Measurements from ENCODE around the gene TMEM95.

TMEM95 gene

GRCh38 chr17:7355053-7355452, at the start of gene TMEM95:
Gene TMEM95, plus strand, starts transcription at chr17:7355156. Its CDS starts 49 bp downstream, at chr17:7355205.
- DNase-seq: peak; percentile 76

DNA sequence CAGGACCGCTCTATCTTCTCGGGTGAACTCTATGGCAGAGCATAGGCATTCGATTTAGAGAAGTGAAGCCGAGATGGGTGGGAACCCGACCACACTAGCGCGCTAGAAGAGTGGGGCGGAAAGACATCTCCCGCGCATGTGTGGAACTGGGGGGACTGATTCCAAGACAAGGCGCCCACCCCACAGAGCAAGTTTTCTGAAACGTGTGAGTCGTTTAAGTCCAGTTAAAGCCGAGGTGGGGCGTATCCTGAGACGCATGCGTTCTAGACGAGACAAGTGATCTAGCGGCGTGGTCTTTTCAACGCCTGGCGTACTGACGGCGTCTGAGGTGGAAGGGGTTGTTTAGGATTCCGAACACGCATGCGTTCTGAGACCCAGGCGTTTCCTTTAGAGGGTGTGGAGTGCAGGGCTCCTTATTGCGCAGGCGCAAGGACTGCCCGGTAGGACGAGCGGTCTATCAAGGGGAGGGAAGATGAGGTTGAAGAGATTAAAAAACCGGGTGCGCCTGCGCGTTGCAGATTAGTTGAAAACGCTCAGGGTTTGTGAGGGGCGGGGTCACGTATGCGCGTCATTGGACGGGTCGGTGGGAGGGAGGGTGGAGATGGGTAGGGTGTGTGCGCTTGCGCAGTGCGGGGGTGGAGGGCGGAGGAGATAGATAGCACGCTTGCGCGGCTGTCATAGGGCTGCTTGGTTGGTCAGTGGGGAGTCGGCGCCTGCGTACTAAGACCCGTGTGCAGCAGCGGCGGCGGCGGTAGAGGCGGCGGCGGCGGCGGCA, 47.9 kb upstream of the TMEM95 start, which contains the start of gene EIF5A:
Gene EIF5A, plus strand, starts transcription at position 718 of the 775 bp plus-strand sequence. CDS start 2,008 bp downstream, outside the sequence.
- DNase-seq: peak; percentile 100

DNA sequence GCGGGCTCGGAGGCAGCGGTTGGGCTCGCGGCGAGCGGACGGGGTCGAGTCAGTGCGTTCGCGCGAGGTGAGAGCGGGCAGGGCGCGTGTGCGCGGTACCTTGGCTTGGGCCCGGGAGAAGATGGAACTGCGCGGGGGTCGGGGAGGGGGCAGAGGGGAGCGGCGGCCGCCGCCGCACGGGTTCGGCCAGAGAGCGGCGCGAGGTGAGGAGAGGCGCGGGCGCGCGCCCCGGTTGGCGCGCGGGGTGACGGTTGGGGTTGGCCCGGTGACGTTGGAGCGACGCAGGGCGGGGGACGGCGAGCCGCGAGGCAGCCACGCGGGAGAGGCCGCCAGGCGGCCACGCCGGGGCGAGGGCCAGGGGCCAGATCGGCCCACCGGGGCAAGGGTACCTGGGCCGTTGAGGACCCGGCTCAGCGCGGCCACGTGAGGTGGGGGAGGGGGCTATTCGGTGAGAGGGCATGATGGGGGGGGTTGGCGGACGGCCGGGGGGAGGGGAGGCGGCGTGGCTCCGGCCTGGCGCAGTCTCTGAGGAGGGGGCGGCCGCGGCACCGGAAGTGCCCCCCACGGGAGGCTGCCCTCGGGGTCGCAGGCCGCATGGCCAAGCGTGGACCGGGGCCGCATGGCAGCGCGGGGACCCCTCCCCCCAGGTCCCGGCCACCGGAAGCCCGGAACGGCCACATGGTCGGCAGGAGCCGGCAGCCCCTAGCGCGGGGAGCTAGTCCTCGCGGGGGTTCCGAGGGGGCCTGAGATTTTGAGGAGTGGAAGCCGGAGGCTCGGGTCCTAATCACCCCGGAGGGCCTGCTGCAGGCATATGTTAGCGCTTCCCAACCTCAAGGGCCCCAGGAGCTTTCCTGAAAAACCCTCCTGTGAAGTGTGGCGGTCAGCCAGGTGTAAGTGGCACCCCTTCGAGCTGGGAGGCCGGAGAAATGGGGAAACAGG, 47.0 kb upstream of the TMEM95 start:
- peak; percentile 69 for DNase-seq

GRCh38 chr17:7308625-7309433, 46.1 kb upstream of the TMEM95 start:
- DNase-seq: peak; percentile 93

DNA sequence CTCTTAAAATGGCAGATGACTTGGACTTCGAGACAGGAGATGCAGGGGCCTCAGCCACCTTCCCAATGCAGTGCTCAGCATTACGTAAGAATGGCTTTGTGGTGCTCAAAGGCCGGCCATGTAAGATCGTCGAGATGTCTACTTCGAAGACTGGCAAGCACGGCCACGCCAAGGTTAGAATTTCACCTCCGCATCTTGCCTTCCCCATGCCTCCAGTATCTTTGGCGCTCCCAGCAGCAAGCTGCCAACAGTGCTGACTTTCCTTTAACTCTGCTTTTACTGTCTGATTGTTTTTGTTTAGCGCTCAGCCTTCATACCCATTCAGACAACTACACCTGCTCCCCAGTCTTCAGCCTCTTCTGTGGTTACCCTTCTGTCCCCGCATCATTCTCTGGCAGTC, 45.3 kb upstream of the TMEM95 start:
- no peak for DNase-seq

GRCh38 chr17:7311110-7311705, 43.7 kb upstream of the TMEM95 start:
- no peak for DNase-seq

GRCh38 chr17:7312432-7313087, 42.4 kb upstream of the TMEM95 start:
- no peak for DNase-seq

GRCh38 chr17:7313088-7313889, 41.7 kb upstream of the TMEM95 start:
- DNase-seq: peak; percentile 60

- peak; percentile 62 for DNase-seq
These were observed 40.9 kb upstream of the TMEM95 start for GRCh38 chr17:7313890-7314718.

DNA sequence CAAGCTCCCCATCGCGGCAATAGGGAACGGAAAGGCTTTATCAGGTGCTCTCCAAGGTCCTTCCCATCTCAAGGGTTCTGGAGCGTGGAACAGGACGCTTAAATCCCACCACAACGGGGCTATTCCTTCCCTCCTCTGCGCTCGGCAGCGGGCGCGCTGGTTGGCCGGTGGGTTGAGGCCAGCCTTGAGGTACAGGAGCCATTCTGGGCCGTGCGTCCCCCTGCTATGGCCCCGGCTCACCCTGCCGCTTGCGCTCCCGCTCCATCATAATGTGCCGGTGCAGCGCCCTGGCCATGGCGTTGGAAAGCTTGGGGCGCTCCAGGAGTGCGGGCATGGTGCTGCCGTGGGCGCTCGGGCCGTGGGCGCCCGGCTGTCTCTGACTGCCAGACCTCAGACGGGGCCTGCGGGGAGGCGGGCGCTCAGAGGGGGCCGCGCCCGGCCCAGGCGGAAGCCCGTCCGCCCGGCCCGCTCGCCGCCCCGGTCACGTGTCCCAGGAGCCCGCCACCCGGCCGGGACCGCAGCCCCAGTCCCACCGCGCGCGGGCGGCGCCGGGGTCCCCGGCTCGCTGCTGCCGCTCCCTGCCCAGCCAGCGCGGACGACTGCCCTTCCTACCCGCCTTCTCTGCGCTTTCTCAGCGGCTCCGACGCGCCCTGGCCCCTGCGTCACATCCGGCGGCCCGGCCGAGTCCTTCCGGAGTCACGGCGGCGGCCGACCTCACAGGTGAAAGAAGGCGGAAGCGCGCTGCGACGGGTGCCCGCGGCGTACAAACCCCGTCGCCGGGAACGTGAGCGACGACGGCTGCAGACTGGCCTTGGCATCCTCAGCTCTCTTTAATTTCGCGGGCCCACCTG, 40.0 kb upstream of the TMEM95 start, which contains the start of gene GPS2:
Gene GPS2, minus strand, starts transcription at position 642 of the 851 bp plus-strand sequence. Its CDS starts 308 bp downstream, at position 334.
- DNase-seq: peak; percentile 95

- no peak for DNase-seq
These were observed 39.3 kb upstream of the TMEM95 start for GRCh38 chr17:7315570-7316235.

DNA sequence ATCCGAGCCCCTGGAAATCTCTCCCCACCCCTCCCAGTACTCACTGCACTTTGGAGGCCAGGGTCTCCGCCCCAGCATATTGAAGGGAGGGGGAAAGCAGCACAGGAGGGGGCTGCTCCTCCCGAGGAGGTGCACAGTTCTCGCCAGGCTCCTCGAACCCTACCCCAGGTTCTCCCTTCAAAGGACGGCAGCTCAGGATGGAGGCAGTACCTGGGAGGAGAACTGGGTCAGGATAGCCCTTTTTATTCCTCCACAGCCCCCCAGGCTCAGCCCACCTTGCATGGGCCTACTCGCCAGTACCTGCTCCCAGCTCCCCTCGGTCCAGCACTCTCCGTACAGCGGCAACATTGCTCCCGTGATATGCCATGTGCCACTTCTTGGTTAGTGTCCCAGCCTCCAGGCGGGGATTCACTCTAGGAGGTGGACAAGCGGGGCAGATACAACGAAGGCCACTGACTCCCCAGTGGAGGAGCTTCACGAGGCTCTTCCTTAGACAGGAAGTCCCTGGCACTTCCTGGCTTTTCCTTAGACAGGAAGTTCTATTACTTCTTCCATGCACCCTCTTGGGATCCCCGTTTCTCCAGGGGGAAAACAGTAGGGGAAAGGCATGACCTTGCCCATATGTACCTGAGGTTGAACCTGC, 37.7 kb upstream of the TMEM95 start:
- no peak for DNase-seq

GRCh38 chr17:7318121-7318860, 36.7 kb upstream of the TMEM95 start:
- no peak for DNase-seq

GRCh38 chr17:7321466-7321865, 33.5 kb upstream of the TMEM95 start:
- DNase-seq: no peak

- DNase-seq: no peak
These were observed 32.3 kb upstream of the TMEM95 start for GRCh38 chr17:7322520-7323194.

DNA sequence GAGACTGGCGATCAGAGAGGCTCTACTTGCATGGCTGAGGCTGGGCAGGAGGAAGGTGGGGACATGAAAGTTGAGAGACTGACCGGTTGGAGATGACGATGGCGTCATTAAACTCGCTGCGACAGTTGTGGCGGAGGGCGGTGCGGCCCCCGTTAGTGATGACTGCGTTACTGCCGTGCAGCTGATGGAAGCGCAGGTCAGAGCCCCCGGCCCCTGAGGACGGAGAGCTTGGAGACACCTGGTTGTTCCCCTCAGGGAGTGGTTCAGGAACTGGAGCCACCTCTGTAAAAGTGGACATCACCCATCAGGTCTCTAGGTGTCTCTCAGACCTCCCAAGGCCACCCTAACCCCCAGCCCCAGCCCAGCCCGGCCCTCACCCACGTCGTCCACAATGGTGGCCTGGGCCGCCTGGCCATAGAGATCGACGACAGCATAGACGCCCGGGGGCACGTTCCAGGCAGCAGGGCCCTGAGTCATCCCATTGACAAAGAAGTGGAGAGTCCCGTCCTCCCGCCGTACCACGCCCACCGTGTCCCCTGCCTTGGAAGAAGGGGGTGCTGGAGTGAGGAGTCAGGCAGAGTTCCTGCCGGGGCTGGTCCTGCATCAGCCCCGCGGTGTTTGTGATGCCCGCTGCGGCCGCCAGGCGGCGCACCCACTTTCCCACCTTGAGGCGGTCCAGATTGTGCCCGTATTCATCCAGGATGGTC, 31.1 kb upstream of the TMEM95 start:
- DNase-seq: peak; percentile 55

Data from hematopoietic multipotent progenitor cell treated with erythropoietin and hydrocortisone succinate and interleukin-3 and kit ligand, for 4 days (in vitro differentiated cells).